GM21526 (cell line): ENCODE measurements around the gene LUC7L3.
"Not testable (repeated sequence)": the region's sequence is repeated elsewhere in the genome, so short reads cannot be mapped to it uniquely, and the experiment has no call there.

Source experiments
- ATAC-seq: cut with Tn5 transposase; IDR thresholded peaks from one replicate; pipeline ENCODE4 v1.9.1; 2021; ENCODE audit warnings: moderate library complexity; ENCODE audit not compliant: unreplicated experiment, low FRiP score

LUC7L3 gene

DNA sequence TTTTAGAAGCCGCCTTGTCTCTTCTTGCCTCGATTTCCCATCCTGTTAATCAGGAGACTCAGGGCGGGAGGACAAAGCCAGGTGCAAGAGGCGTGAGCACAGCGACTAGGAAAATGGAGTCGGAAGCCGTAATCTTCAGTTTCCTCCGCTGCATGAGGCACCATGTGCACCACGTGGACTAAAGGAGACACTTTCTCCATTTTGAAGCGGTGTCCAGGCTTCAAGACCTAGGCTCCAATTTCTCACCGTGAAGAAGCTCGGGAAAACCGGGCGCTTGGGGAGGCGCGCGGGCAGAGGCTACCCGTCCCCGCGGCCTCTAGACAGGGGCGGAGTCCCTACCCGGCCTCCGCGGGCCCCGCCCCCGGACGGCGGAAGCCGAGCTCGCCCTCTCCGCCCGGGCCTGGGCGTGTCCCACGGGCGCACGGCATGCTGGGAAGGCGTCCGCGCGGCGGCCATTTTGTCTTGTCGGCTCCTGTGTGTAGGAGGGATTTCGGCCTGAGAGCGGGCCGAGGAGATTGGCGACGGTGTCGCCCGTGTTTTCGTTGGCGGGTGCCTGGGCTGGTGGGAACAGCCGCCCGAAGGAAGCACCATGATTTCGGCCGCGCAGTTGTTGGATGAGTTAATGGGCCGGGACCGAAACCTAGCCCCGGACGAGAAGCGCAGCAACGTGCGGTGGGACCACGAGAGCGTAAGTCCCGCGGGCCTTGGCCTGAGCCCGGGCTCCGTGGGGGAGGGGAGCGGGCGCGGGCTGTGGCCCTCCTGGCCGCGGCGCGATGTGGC, at the start of gene LUC7L3:
TSS of gene LUC7L3 (plus strand) at position 460 of the 780 bp plus-strand sequence. CDS start at position 590, 130 bp downstream.
- ATAC-seq: peak; percentile 84

- ATAC-seq: no peak
These were observed 47.3 kb upstream of the LUC7L3 start for GRCh38 chr17:50672071-50672470.

DNA sequence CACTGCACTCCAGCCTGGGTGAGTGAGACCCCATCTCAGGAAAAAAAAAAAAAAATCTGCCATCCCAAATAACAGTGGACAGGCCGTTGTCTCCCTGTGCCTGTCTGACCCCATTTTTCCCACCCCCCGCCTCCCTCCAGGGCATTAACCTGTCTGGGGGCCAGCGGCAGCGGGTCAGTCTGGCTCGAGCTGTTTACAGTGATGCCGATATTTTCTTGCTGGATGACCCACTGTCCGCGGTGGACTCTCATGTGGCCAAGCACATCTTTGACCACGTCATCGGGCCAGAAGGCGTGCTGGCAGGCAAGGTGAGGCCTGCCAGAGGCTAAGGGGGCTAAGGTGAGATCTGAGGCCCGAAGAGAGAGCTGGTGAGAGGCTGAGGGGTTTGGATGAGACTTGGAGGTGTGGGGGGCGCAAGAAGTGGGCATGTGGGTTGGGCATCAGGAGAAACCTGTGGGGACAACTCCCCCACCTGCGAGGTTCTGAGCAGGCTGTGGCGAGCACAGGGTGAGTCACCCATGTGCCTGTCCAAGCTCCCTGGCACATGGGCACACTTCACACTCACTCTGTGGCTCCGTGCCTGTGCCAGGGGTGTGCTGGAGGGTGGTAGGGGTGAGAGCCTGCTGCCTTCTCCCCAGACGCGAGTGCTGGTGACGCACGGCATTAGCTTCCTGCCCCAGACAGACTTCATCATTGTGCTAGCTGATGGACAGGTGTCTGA, 46.4 kb upstream of the LUC7L3 start:
- ATAC-seq: no peak

GRCh38 chr17:50675190-50675589, 44.2 kb upstream of the LUC7L3 start:
- no peak for ATAC-seq

DNA sequence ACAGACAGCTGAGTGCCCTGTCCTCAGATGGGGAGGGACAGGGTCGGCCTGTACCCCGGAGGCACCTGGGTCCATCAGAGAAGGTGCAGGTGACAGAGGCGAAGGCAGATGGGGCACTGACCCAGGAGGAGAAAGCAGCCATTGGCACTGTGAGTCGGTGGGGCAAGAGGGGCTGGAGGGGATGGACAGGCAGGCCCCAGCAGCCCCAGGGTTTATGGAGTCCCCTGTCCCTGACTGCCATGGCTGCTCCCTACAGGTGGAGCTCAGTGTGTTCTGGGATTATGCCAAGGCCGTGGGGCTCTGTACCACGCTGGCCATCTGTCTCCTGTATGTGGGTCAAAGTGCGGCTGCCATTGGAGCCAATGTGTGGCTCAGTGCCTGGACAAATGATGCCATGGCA, 43.8 kb upstream of the LUC7L3 start:
- ATAC-seq: no peak

DNA sequence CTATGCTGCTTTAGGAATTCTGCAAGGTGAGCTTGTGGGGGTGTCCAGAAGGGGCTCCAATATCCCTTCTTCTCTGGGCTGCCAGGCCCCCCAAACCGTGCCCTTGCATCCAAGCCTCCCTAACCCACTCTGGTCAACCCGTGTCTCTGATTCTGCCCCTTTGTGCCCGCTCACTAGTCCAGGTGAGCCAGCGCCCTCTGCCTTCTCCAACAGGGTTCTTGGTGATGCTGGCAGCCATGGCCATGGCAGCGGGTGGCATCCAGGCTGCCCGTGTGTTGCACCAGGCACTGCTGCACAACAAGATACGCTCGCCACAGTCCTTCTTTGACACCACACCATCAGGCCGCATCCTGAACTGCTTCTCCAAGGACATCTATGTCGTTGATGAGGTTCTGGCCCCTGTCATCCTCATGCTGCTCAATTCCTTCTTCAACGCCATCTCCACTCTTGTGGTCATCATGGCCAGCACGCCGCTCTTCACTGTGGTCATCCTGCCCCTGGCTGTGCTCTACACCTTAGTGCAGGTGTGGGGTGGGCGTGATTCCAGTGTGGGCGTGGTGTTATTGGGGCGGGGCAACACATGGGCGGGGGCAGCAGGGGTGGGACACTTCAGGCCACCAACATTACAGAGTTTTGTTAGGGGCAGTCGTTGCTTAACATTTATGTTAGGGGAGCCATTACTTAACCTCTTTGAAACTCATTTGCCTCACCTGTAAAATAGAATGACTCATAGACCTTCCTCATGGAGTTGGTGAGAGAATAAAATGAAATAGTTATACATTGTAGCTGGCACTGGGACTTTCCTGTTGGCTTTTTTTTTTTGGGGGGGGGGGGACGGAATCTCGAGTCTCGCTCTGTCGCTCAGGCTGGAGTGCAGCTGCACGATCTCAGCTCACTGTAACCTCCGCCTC, 43.1 kb upstream of the LUC7L3 start:
- ATAC-seq: no peak

- no peak for ATAC-seq
These were observed 41.5 kb upstream of the LUC7L3 start for GRCh38 chr17:50677851-50678375.

DNA sequence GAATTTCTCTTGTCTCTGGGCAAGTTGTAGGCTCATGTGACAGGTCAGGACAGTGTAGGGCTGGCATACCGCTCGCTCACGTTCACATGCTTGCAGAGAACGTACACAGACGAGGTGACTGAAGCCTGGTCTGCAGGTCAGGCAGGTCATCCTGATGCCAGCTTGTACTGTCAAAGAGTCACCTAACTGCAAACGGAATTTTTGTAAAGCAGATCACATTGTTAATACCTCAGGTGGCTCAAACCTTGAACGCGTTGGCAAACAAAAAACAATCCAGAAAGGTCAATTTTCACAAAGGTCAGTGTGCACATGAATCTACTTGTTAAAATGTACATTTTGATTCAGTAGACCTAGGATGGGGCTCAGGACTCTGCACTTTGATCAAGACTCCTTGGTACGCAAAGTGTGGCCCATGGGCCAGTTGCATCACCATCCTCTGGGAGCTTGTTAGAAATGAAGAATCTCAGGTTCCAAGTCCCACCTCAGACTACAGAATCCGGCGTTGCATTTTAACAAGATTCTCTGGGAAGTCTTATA, 40.3 kb upstream of the LUC7L3 start:
- no peak for ATAC-seq

GRCh38 chr17:50680126-50680525, 39.3 kb upstream of the LUC7L3 start:
- ATAC-seq: no peak

DNA sequence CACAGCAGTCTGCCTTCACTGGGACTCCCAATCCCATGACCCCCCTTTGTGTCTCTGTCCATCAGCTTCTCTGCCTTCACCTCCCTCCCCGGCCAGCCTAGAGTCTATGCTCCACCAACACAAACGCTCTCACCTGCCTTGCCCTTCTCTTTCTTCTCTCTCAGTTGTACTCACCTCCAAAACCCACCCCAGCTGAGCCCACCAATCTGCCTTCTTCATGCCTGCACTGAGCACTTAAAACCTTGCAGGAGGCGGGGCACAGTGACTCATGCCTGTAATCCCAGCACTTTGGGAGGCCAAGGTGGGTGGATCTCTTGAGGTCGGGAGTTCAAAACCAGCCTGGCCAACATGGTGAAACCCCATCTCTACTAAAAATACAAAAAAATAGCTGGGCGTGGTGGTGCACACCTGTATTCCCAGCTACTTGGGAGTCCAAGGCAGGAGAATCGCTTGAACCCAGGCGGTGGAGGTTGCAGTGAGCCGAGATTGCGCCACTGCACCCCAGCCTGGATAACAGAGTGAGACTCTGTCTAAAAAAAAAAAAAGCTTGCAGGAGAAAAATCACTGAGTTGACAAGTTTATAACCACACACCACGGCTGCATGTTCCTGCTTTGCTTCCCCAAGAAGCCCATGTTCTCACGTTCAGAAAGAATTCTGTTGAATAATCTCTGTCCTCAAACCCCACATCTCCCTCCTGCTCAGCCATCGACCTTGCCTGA, 38.7 kb upstream of the LUC7L3 start:
- not testable (repeated sequence) for ATAC-seq

GRCh38 chr17:50681263-50682200, 37.9 kb upstream of the LUC7L3 start:
- ATAC-seq: no peak

GRCh38 chr17:50682441-50682840, 37.0 kb upstream of the LUC7L3 start:
- ATAC-seq: no peak

DNA sequence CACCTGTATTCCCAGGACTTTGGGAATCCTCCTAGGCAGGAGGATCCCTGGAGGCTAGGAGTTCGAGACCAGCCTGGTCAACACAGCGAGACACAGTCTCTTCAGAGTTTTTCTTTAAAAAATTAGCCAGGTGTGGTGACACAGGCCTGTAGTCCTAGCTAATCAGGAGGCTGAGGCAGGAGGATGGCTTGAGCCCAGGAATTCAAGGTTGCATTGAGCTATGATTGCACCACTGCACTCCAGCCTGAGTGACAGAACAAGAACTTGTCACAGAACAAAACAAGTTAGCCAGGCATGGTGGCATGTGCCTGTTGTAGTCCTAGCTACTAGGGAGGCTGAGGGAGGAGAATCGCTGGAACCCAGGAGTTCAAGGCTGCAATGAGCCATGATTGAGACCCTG, 36.5 kb upstream of the LUC7L3 start:
- ATAC-seq: no peak

DNA sequence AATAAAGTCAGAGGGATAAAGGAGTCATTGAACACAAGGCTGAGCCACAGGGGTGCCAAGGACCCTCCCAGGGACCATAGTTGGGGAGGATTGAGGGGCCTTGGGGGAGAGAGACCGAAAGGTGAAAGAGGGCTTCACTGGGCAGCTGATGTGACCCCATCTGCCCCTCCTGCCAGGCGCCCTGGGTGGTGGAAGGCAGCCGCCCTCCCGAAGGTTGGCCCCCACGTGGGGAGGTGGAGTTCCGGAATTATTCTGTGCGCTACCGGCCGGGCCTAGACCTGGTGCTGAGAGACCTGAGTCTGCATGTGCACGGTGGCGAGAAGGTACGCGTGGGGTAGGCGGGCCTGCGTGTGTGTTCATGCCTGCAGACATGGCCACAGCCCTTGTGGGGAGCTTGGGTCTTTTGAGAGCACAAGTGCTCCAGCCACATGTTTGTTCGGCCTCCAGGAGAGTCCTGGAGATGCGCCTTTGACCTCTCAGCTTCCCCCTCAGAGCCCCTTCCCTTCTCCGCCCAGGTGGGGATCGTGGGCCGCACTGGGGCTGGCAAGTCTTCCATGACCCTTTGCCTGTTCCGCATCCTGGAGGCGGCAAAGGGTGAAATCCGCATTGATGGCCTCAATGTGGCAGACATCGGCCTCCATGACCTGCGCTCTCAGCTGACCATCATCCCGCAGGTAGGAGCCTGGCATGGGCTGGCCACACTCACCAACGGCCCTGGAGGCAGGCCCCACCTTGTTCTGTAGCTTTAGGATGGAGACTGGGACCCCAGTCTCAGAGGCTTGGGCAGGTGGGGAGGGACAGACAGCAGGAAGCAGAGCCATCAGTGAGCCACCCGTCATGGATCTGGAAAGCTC, 35.7 kb upstream of the LUC7L3 start:
- ATAC-seq: no peak

- ATAC-seq: no peak
These were observed 35.2 kb upstream of the LUC7L3 start for GRCh38 chr17:50684288-50684611.

GRCh38 chr17:50684612-50685333, 34.6 kb upstream of the LUC7L3 start:
- no peak for ATAC-seq

GRCh38 chr17:50685334-50685665, 34.1 kb upstream of the LUC7L3 start:
- ATAC-seq: no peak
